SK-N-SH treated with all-trans-retinoic acid at 6 μM for 48 hours (cell line): Measurements from ENCODE around the gene NHLRC2.

Experiments
- ARNTL ChIP-seq: fragments of 450-650 bp; formaldehyde crosslinking; IDR thresholded peaks from 2 replicates; pipeline ENCODE4 v1.5.0; 2020; ENCODE audit warnings: low read depth, mild to moderate bottlenecking, moderate library complexity, borderline replicate concordance
- BACH2 ChIP-seq: fragments of 250-450 bp; sonication (Bioruptor Pico); IDR thresholded peaks from 2 replicates; pipeline ENCODE4 v1.9.0; 2021; ENCODE audit warnings: mild to moderate bottlenecking, borderline replicate concordance
- ESRRG ChIP-seq: fragments of 250-450 bp; sonication (Bioruptor Pico); IDR thresholded peaks from 2 replicates; pipeline ENCODE4 v1.6.1; 2021; ENCODE audit warnings: mild to moderate bottlenecking
- GLIS3 ChIP-seq: fragments of 250-450 bp; sonication (Bioruptor Pico); IDR thresholded peaks from 2 replicates; pipeline ENCODE4 v1.5.0; 2020; ENCODE audit warnings: mild to moderate bottlenecking, moderate library complexity
- ISL1 ChIP-seq: fragments of 250-450 bp; sonication (Bioruptor Pico); IDR thresholded peaks from 2 replicates; pipeline ENCODE4 v2.1.2; 2022; ENCODE audit warnings: mild to moderate bottlenecking, moderate library complexity
- OSR1 ChIP-seq: fragments of 250-450 bp; sonication (Bioruptor Pico); IDR thresholded peaks from 2 replicates; pipeline ENCODE4 v1.8.0; 2022; ENCODE audit warnings: moderate library complexity, mild to moderate bottlenecking, inconsistent platforms
- RARB ChIP-seq: fragments of 250-450 bp; sonication (Bioruptor Pico); IDR thresholded peaks from 2 replicates; pipeline ENCODE4 v1.8.0; 2021; ENCODE audit warnings: mild to moderate bottlenecking, moderate library complexity
- ZFP3 ChIP-seq: fragments of 250-450 bp; sonication (Bioruptor Pico); IDR thresholded peaks from 2 replicates; pipeline ENCODE4 v1.5.0; 2020; ENCODE audit warnings: mild to moderate bottlenecking, moderate library complexity
- ZFP30 ChIP-seq: fragments of 450-650 bp; formaldehyde crosslinking; IDR thresholded peaks from 2 replicates; pipeline ENCODE4 v1.5.0; 2022; ENCODE audit warnings: mild to moderate bottlenecking, moderate library complexity
- ZNF8 ChIP-seq: fragments of 450-650 bp; formaldehyde crosslinking; IDR thresholded peaks from 2 replicates; pipeline ENCODE4 v1.5.0; 2020; ENCODE audit warnings: mild to moderate bottlenecking, moderate library complexity
- TF ChIP-seq, protein P1 (sequence below): fragments of 250-450 bp; sonication (Bioruptor Pico); IDR thresholded peaks from 2 replicates; pipeline ENCODE4 v1.8.0; 2020; ENCODE audit warnings: mild to moderate bottlenecking, moderate library complexity, borderline replicate concordance
- TF ChIP-seq, protein P2 (sequence below): fragments of 250-450 bp; sonication (Bioruptor Pico); IDR thresholded peaks from 2 replicates; pipeline ENCODE4 v1.5.1; 2020; ENCODE audit warnings: low read depth, mild to moderate bottlenecking, moderate library complexity
- TF ChIP-seq, protein P3 (sequence below): fragments of 250-450 bp; sonication (Bioruptor Pico); IDR thresholded peaks from 2 replicates; pipeline ENCODE4 v1.5.1; 2021; ENCODE audit warnings: mild to moderate bottlenecking, moderate library complexity

DNA sequence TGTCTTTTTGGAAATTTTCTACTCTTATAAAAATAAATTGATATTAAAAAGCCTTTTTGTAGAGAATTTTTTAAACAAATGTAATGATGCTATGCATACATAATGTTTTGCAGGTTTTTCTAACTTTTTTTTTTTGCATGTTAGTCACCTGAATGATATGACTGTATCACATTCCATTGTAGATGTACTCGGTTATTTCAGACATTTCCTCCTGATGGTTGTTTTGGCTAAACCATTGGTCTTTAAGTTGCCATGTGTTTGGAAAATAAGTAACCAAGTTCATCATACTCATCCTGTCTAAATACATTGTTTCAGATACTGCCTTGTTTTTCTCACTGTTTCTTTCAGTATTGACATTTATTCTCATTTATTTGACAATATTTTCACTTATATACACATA, 25.8 kb downstream of the NHLRC2 start:
- no peak for TF ChIP-seq ZNF8 (CRISPR knock-in tag)
- TF ChIP-seq, protein P1, sequence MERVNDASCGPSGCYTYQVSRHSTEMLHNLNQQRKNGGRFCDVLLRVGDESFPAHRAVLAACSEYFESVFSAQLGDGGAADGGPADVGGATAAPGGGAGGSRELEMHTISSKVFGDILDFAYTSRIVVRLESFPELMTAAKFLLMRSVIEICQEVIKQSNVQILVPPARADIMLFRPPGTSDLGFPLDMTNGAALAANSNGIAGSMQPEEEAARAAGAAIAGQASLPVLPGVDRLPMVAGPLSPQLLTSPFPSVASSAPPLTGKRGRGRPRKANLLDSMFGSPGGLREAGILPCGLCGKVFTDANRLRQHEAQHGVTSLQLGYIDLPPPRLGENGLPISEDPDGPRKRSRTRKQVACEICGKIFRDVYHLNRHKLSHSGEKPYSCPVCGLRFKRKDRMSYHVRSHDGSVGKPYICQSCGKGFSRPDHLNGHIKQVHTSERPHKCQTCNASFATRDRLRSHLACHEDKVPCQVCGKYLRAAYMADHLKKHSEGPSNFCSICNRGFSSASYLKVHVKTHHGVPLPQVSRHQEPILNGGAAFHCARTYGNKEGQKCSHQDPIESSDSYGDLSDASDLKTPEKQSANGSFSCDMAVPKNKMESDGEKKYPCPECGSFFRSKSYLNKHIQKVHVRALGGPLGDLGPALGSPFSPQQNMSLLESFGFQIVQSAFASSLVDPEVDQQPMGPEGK (CRISPR knock-in tag): no peak
- TF ChIP-seq ISL1 (CRISPR knock-in tag): no peak
- TF ChIP-seq BACH2 (CRISPR knock-in tag): no peak
- no peak for TF ChIP-seq ZFP30
- TF ChIP-seq, protein P2, sequence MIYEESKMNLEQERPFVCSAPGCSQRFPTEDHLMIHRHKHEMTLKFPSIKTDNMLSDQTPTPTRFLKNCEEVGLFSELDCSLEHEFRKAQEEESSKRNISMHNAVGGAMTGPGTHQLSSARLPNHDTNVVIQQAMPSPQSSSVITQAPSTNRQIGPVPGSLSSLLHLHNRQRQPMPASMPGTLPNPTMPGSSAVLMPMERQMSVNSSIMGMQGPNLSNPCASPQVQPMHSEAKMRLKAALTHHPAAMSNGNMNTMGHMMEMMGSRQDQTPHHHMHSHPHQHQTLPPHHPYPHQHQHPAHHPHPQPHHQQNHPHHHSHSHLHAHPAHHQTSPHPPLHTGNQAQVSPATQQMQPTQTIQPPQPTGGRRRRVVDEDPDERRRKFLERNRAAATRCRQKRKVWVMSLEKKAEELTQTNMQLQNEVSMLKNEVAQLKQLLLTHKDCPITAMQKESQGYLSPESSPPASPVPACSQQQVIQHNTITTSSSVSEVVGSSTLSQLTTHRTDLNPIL (CRISPR knock-in tag): no peak
- no peak for TF ChIP-seq ARNTL (CRISPR knock-in tag)
- TF ChIP-seq GLIS3: no peak
- no peak for TF ChIP-seq OSR1
- TF ChIP-seq ESRRG (CRISPR knock-in tag): no peak
- TF ChIP-seq ZFP3 (CRISPR knock-in tag): no peak
- TF ChIP-seq, protein P3, sequence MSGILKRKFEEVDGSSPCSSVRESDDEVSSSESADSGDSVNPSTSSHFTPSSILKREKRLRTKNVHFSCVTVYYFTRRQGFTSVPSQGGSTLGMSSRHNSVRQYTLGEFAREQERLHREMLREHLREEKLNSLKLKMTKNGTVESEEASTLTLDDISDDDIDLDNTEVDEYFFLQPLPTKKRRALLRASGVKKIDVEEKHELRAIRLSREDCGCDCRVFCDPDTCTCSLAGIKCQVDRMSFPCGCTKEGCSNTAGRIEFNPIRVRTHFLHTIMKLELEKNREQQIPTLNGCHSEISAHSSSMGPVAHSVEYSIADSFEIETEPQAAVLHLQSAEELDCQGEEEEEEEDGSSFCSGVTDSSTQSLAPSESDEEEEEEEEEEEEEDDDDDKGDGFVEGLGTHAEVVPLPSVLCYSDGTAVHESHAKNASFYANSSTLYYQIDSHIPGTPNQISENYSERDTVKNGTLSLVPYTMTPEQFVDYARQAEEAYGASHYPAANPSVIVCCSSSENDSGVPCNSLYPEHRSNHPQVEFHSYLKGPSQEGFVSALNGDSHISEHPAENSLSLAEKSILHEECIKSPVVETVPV (CRISPR knock-in tag): no peak
- TF ChIP-seq RARB (CRISPR knock-in tag): no peak
